HEK293 (cell line): ENCODE measurements around the gene CAP2.

Experiments
- BCL11A ChIP-seq: fragments of 450-650 bp; formaldehyde crosslinking; IDR thresholded peaks from 2 replicates; pipeline ENCODE4 v1.5.1; 2016; ENCODE audit warnings: low read depth, missing biosample characterization, missing genetic modification characterization
- YY1 ChIP-seq: fragments of 450-650 bp; formaldehyde crosslinking; IDR thresholded peaks from 2 replicates; pipeline ENCODE4 v1.5.1; 2018; ENCODE audit warnings: missing biosample characterization, missing genetic modification characterization
- ZFP3 ChIP-seq: fragments of 450-650 bp; formaldehyde crosslinking; IDR thresholded peaks from 2 replicates; pipeline ENCODE4 v1.5.1; 2016; ENCODE audit warnings: low read depth, missing biosample characterization, missing genetic modification characterization
- ZNF157 ChIP-seq: fragments of 450-650 bp; formaldehyde crosslinking; IDR thresholded peaks from 2 replicates; pipeline ENCODE4 v1.5.1; 2016; ENCODE audit warnings: missing biosample characterization, missing genetic modification characterization
- ZNF184 ChIP-seq: fragments of 450-650 bp; IDR thresholded peaks from 2 replicates; pipeline ENCODE4 v1.5.1; 2018; ENCODE audit warnings: missing biosample characterization, mild to moderate bottlenecking, missing genetic modification characterization
- ZNF239 ChIP-seq: fragments of 450-650 bp; formaldehyde crosslinking; IDR thresholded peaks from 2 replicates; pipeline ENCODE4 v1.5.1; 2016; ENCODE audit warnings: missing biosample characterization, missing genetic modification characterization
- ZNF248 ChIP-seq: fragments of 450-650 bp; formaldehyde crosslinking; IDR thresholded peaks from 2 replicates; pipeline ENCODE4 v1.5.1; 2017; ENCODE audit warnings: missing biosample characterization, missing genetic modification characterization
- ZNF280D ChIP-seq: fragments of 450-650 bp; formaldehyde crosslinking; IDR thresholded peaks from 2 replicates; pipeline ENCODE4 v1.5.1; 2016; ENCODE audit warnings: missing biosample characterization, missing genetic modification characterization
- ZNF341 ChIP-seq: fragments of 450-650 bp; formaldehyde crosslinking; IDR thresholded peaks from 2 replicates; pipeline ENCODE4; 2016; ENCODE audit warnings: low read depth, missing biosample characterization, missing genetic modification characterization
- ZNF354C ChIP-seq: fragments of 450-650 bp; formaldehyde crosslinking; IDR thresholded peaks from 2 replicates; pipeline ENCODE4 v1.5.1; 2016; ENCODE audit warnings: missing biosample characterization, missing genetic modification characterization, low read depth, borderline replicate concordance
- ZNF433 ChIP-seq: fragments of 450-650 bp; formaldehyde crosslinking; IDR thresholded peaks from 2 replicates; pipeline ENCODE4 v1.5.1; 2016; ENCODE audit warnings: missing biosample characterization, missing genetic modification characterization, low read depth
- ZNF501 ChIP-seq: fragments of 450-650 bp; formaldehyde crosslinking; IDR thresholded peaks from 2 replicates; pipeline ENCODE4 v1.5.1; 2016; ENCODE audit warnings: missing biosample characterization, missing genetic modification characterization
- ZNF518A ChIP-seq: fragments of 450-650 bp; formaldehyde crosslinking; conservative IDR thresholded peaks from 2 replicates; pipeline ENCODE4 v1.5.1; 2016; ENCODE audit warnings: low read depth, missing biosample characterization, missing genetic modification characterization
- ZNF645 ChIP-seq: fragments of 450-650 bp; formaldehyde crosslinking; IDR thresholded peaks from 2 replicates; pipeline ENCODE4; 2016; ENCODE audit warnings: missing biosample characterization, missing genetic modification characterization
- ZNF654 ChIP-seq: fragments of 450-650 bp; formaldehyde crosslinking; IDR thresholded peaks from 2 replicates; pipeline ENCODE4 v1.5.1; 2016; ENCODE audit warnings: low read depth, missing biosample characterization, missing genetic modification characterization
- ZNF658 ChIP-seq: fragments of 450-650 bp; formaldehyde crosslinking; IDR thresholded peaks from 2 replicates; pipeline ENCODE4; 2016; ENCODE audit warnings: missing biosample characterization, missing genetic modification characterization
- ZNF707 ChIP-seq: fragments of 450-650 bp; formaldehyde crosslinking; IDR thresholded peaks from 2 replicates; pipeline ENCODE4 v1.5.1; 2016; ENCODE audit warnings: missing biosample characterization, missing genetic modification characterization
- ZNF776 ChIP-seq: fragments of 450-650 bp; formaldehyde crosslinking; IDR thresholded peaks from 2 replicates; pipeline ENCODE4 v1.5.0; 2017; ENCODE audit warnings: missing biosample characterization, missing genetic modification characterization, borderline replicate concordance
- ZSCAN16 ChIP-seq: fragments of 450-650 bp; formaldehyde crosslinking; IDR thresholded peaks from 2 replicates; pipeline ENCODE4 v1.5.1; 2016; ENCODE audit warnings: missing biosample characterization, missing genetic modification characterization
- TF ChIP-seq, protein P1 (sequence below): fragments of 450-650 bp; formaldehyde crosslinking; IDR thresholded peaks from 2 replicates; pipeline ENCODE4 v1.5.1; 2016; ENCODE audit warnings: missing biosample characterization, missing genetic modification characterization
- TF ChIP-seq, protein P2 (sequence below): fragments of 450-650 bp; formaldehyde crosslinking; IDR thresholded peaks from 2 replicates; pipeline ENCODE4 v1.5.1; 2016; ENCODE audit warnings: missing biosample characterization, missing genetic modification characterization
- TF ChIP-seq, protein P3 (sequence below): fragments of 450-650 bp; formaldehyde crosslinking; IDR thresholded peaks from 2 replicates; pipeline ENCODE4 v1.5.1; 2016; ENCODE audit warnings: missing biosample characterization, missing genetic modification characterization
- TF ChIP-seq, protein P4 (sequence below): fragments of 450-650 bp; formaldehyde crosslinking; IDR thresholded peaks from 2 replicates; pipeline ENCODE4 v1.5.1; 2016; ENCODE audit warnings: missing biosample characterization, missing genetic modification characterization

The CAP2 gene

GRCh38 chr6:17472653-17473183 is 79.3 kb downstream of the CAP2 start (continued):
- TF ChIP-seq, protein P1, sequence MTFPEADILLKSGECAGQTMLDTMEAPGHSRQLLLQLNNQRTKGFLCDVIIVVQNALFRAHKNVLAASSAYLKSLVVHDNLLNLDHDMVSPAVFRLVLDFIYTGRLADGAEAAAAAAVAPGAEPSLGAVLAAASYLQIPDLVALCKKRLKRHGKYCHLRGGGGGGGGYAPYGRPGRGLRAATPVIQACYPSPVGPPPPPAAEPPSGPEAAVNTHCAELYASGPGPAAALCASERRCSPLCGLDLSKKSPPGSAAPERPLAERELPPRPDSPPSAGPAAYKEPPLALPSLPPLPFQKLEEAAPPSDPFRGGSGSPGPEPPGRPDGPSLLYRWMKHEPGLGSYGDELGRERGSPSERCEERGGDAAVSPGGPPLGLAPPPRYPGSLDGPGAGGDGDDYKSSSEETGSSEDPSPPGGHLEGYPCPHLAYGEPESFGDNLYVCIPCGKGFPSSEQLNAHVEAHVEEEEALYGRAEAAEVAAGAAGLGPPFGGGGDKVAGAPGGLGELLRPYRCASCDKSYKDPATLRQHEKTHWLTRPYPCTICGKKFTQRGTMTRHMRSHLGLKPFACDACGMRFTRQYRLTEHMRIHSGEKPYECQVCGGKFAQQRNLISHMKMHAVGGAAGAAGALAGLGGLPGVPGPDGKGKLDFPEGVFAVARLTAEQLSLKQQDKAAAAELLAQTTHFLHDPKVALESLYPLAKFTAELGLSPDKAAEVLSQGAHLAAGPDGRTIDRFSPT: no peak
- no peak for TF ChIP-seq ZNF239 (tag by site-specific recombination)
- no peak for TF ChIP-seq ZNF654 (tag by site-specific recombination)
- no peak for TF ChIP-seq ZNF658 (tag by site-specific recombination)
- TF ChIP-seq ZNF645: no peak
- no peak for TF ChIP-seq ZNF433 (tag by site-specific recombination)
- no peak for TF ChIP-seq ZNF341
- TF ChIP-seq, protein P2, sequence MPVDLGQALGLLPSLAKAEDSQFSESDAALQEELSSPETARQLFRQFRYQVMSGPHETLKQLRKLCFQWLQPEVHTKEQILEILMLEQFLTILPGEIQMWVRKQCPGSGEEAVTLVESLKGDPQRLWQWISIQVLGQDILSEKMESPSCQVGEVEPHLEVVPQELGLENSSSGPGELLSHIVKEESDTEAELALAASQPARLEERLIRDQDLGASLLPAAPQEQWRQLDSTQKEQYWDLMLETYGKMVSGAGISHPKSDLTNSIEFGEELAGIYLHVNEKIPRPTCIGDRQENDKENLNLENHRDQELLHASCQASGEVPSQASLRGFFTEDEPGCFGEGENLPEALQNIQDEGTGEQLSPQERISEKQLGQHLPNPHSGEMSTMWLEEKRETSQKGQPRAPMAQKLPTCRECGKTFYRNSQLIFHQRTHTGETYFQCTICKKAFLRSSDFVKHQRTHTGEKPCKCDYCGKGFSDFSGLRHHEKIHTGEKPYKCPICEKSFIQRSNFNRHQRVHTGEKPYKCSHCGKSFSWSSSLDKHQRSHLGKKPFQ (tag by site-specific recombination): peak; percentile 67; the same call in 1 of the 2 replicates
- no peak for TF ChIP-seq ZNF707
- TF ChIP-seq ZNF354C: no peak
- TF ChIP-seq YY1: no peak
- TF ChIP-seq, protein P3, sequence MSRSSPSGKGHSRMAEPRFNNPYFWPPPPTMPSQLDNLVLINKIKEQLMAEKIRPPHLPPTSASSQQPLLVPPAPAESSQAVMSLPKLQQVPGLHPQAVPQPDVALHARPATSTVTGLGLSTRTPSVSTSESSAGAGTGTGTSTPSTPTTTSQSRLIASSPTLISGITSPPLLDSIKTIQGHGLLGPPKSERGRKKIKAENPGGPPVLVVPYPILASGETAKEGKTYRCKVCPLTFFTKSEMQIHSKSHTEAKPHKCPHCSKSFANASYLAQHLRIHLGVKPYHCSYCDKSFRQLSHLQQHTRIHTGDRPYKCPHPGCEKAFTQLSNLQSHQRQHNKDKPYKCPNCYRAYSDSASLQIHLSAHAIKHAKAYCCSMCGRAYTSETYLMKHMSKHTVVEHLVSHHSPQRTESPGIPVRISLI (tag by site-specific recombination): peak; percentile 29; the same call in 1 of the 2 replicates
- no peak for TF ChIP-seq ZNF184 (tag by site-specific recombination)
- TF ChIP-seq, protein P4, sequence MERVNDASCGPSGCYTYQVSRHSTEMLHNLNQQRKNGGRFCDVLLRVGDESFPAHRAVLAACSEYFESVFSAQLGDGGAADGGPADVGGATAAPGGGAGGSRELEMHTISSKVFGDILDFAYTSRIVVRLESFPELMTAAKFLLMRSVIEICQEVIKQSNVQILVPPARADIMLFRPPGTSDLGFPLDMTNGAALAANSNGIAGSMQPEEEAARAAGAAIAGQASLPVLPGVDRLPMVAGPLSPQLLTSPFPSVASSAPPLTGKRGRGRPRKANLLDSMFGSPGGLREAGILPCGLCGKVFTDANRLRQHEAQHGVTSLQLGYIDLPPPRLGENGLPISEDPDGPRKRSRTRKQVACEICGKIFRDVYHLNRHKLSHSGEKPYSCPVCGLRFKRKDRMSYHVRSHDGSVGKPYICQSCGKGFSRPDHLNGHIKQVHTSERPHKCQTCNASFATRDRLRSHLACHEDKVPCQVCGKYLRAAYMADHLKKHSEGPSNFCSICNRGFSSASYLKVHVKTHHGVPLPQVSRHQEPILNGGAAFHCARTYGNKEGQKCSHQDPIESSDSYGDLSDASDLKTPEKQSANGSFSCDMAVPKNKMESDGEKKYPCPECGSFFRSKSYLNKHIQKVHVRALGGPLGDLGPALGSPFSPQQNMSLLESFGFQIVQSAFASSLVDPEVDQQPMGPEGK (tag by site-specific recombination): peak; percentile 33; the same call in 1 of the 2 replicates
- no peak for TF ChIP-seq ZNF518A (tag by site-specific recombination)
- TF ChIP-seq ZNF248 (tag by site-specific recombination): no peak
- TF ChIP-seq ZFP3 (tag by site-specific recombination): no peak
- TF ChIP-seq ZNF157 (tag by site-specific recombination): no peak
- TF ChIP-seq ZSCAN16 (tag by site-specific recombination): no peak
- TF ChIP-seq ZNF280D (tag by site-specific recombination): no peak
- TF ChIP-seq BCL11A (tag by site-specific recombination): peak; percentile 82; the same call in 1 of the 2 replicates
- TF ChIP-seq ZNF501 (tag by site-specific recombination): no peak
- TF ChIP-seq ZNF776 (tag by site-specific recombination): no peak
